ENCODE data around the gene STARD3NL.
"Not testable (repeated sequence)": the region's sequence is repeated elsewhere in the genome, so short reads cannot be mapped to it uniquely, and the experiment has no call there.

The STARD3NL gene

DNA sequence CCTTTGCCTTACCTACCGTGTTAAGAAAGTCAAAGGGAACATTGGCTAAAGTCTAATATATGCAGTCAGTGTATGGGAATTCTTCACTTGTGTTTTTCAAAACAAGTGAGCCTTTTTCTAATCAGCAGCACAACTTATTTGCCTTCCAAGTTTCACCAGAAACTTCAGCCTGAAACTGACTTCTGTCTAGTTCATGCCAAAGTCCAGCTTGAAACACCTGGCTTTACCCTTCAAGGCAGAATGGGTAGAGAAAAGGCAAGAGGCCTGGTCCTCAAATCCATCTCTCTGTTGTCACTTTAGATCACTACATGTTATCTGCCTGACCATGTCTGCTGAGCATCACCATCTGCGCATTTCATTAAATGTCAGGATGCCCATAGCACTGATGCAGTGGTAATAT is 92.4 kb downstream of the STARD3NL start:
- not testable (repeated sequence) for DNase-seq

DNA sequence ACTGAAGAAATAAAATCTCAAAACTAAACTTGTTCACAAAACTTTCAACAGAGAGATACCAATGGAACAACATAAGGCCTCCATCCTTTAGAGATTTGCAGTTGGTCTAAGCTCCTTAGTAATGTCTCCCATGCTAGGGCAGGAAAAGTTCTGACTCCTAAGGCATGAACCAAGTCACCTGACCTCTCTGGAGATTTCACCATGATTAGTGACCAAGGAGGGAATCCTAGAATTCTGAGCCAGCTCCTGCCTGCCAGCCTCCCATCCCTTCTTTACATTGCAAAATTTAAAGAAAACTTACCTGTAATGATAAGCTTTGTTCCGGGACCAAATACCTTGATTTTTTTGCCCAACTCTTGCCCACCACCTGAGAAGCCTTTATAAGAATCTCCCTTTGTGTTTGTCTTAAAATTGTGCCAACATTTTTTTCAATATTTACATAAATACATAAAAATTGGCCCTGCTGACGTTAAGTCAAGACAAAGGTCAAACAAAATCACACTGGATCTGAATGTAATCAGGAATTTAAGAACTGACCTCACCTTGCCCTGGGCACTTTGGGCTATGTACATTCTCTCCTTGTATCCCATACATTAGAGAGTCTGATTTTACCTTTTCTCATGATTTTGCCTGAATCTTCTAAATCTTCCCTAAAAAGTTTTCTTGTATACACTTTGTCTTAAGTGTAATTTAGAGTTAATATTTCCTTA is 95.4 kb downstream of the STARD3NL start, which contains the start of gene TARP:
TARP (minus strand) TSS at position 351 of the 710 bp plus-strand sequence.
- DNase-seq: no peak

DNA sequence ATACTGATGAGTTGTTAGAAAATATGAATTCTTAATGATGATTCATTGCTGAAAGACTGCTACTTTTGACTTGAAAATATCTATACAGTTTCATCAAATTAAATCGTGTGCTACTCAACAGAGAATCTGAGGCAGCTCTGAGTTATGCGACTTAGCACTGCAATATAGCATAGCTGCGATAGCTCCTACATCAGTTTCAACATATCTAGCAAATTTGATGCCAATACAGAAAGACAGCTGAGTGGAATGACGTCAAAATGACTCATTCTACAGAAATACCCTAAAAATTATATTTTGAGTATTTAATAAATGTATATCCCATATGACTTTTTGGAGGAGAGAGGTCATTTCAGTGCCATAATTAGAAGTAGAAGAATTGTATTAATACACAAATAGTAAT is 96.4 kb downstream of the STARD3NL start:
- DNase-seq: no peak

GRCh38 chr7:38274927-38275620 is 97.0 kb downstream of the STARD3NL start:
- DNase-seq: no peak

GRCh38 chr7:38276096-38276877 is 98.2 kb downstream of the STARD3NL start:
- DNase-seq: peak; percentile 51

DNA sequence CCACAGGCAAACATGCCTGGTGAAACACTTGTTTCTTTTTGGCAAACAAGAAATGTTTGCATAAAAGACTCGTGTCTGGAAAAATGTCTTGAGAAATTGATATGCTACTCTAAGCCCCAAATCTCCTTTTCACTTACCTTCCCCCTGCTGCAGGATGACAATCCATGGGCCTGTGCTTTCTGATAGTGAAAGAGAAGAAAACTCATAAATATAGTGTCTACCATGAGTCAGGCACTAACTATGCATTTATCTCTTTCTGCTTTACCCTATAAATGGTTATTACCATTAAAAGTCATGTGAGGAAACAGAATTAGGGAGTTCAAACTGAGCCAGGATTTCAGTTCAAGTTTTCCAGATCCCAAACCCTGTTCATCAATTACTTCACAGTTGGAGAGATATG is 102.0 kb downstream of the STARD3NL start:
- DNase-seq: no peak
